HepG2 (cell line): ENCODE measurements around the gene KIZ. TPM values are rescaled to one million over a fixed set of nuclear protein-coding genes. Genes with fewer than 3 reads are reported as not detected.

Source experiments
- FOXP4 ChIP-seq: sonication (generic); formaldehyde crosslinking; IDR thresholded peaks from 2 replicates; pipeline ENCODE4 v1.4.0; 2020; ENCODE audit warnings: missing genetic modification reagents
- FUBP1 ChIP-seq: sonication (generic); formaldehyde crosslinking; IDR thresholded peaks from 2 replicates; pipeline ENCODE4 v1.5.1; 2020; ENCODE audit warnings: missing genetic modification reagents, mild to moderate bottlenecking, borderline replicate concordance
- HDAC2 ChIP-seq: sonication (generic); formaldehyde crosslinking; IDR thresholded peaks from 2 replicates; pipeline ENCODE4 v1.4.0; 2020; ENCODE audit warnings: missing genetic modification reagents
- PRPF4 ChIP-seq: fragments of 200-400 bp; formaldehyde crosslinking; IDR thresholded peaks from 2 replicates; pipeline ENCODE4 v1.6.1; 2016; ENCODE audit warnings: low read length, low read depth; ENCODE audit not compliant: poor library complexity, severe bottlenecking
- RBM39 ChIP-seq: fragments of 200-400 bp; formaldehyde crosslinking; IDR thresholded peaks from one replicate; pipeline ENCODE4 v1.6.1; 2018; ENCODE audit warnings: antibody characterized with exemption, mild to moderate bottlenecking, low read depth, low read length; ENCODE audit not compliant: poor library complexity, severe bottlenecking
- SNAI1 ChIP-seq: sonication (generic); formaldehyde crosslinking; IDR thresholded peaks from 2 replicates; pipeline ENCODE4 v1.5.0; 2020; ENCODE audit warnings: mild to moderate bottlenecking, missing genetic modification reagents, borderline replicate concordance
- YEATS2 ChIP-seq: sonication (generic); formaldehyde crosslinking; IDR thresholded peaks from 2 replicates; pipeline ENCODE4 v1.4.0; 2020; ENCODE audit warnings: missing genetic modification reagents, borderline replicate concordance
- ZIK1 ChIP-seq: sonication (generic); formaldehyde crosslinking; IDR thresholded peaks from 2 replicates; pipeline ENCODE4 v1.5.0; 2020; ENCODE audit warnings: mild to moderate bottlenecking, low read depth, missing genetic modification reagents, borderline replicate concordance
- ZNF34 ChIP-seq: sonication (generic); formaldehyde crosslinking; IDR thresholded peaks from 2 replicates; pipeline ENCODE4 v1.4.0; 2020; ENCODE audit warnings: mild to moderate bottlenecking, missing genetic modification reagents, borderline replicate concordance
- ZNF724P ChIP-seq: sonication (generic); formaldehyde crosslinking; IDR thresholded peaks from 2 replicates; pipeline ENCODE4 v1.8.0; 2022; ENCODE audit warnings: missing genetic modification reagents, borderline replicate concordance
- ZNF749 ChIP-seq: sonication (generic); formaldehyde crosslinking; IDR thresholded peaks from 2 replicates; pipeline ENCODE4 v1.8.0; 2022; ENCODE audit warnings: mild to moderate bottlenecking, missing genetic modification reagents, moderate library complexity, borderline replicate concordance
- ZNF772 ChIP-seq: sonication (generic); formaldehyde crosslinking; IDR thresholded peaks from 2 replicates; pipeline ENCODE4 v1.5.0; 2020; ENCODE audit warnings: mild to moderate bottlenecking, missing genetic modification reagents
- ZNF800 ChIP-seq: sonication (generic); formaldehyde crosslinking; IDR thresholded peaks from 2 replicates; pipeline ENCODE4 v1.4.0; 2020; ENCODE audit warnings: missing genetic modification reagents
- ZNF883 ChIP-seq: sonication (generic); formaldehyde crosslinking; IDR thresholded peaks from 2 replicates; pipeline ENCODE4 v1.5.1; 2020; ENCODE audit warnings: mild to moderate bottlenecking, missing genetic modification reagents; ENCODE audit errors: not compliant biosample characterization
- polyA plus RNA-seq, 8 experiments: library from polyadenylated mRNA; depleted of rRNA in 3 of 8; stranded (reverse) in 7 of 8; unstranded in 1 of 8; fragments of >200 nt; fragmentation: Illumina TruSeq in 4 of 8; extraction: Trizol in 4 of 8; gene quantifications; 2 replicates each; pipeline versions ENCODE4 v1.2.1 to v1.2.3, GENCODE V29; 2011 to 2016; ENCODE audit warnings: low read depth in 4 of 8, missing spikeins in 1 of 8, mixed read lengths in 1 of 8; ENCODE audit not compliant: insufficient read depth in 1 of 8
- total RNA-seq, 5 experiments: library from RNA; depleted of rRNA; stranded (reverse); fragments of >200 nt; fragmentation: Illumina TruSeq; extraction: Trizol; gene quantifications; 2 replicates each; pipeline ENCODE4 v1.2.3, GENCODE V29; 2016; ENCODE audit warnings: low read depth in 1 of 5
- TF ChIP-seq, protein P1 (sequence below): sonication (generic); formaldehyde crosslinking; IDR thresholded peaks from 2 replicates; pipeline ENCODE4 v1.4.0; 2020; ENCODE audit warnings: missing genetic modification reagents
- TF ChIP-seq, protein P2 (sequence below): sonication (generic); formaldehyde crosslinking; IDR thresholded peaks from 2 replicates; pipeline ENCODE4 v1.4.0; 2020; ENCODE audit warnings: mild to moderate bottlenecking, low read depth, missing genetic modification reagents

KIZ gene
- total and polyA plus RNA-seq, 2 of the 13 experiments (the other 11 are each of a cell fraction or from before 2014, with no cell fraction given): 46.3 to 114 TPM

GRCh38 chr20:21125849-21126580 lies at the start of gene KIZ (continued):
- TF ChIP-seq RBM39: peak; percentile 97
- no peak for TF ChIP-seq FUBP1 (CRISPR knock-in tag)
- TF ChIP-seq, protein P1, sequence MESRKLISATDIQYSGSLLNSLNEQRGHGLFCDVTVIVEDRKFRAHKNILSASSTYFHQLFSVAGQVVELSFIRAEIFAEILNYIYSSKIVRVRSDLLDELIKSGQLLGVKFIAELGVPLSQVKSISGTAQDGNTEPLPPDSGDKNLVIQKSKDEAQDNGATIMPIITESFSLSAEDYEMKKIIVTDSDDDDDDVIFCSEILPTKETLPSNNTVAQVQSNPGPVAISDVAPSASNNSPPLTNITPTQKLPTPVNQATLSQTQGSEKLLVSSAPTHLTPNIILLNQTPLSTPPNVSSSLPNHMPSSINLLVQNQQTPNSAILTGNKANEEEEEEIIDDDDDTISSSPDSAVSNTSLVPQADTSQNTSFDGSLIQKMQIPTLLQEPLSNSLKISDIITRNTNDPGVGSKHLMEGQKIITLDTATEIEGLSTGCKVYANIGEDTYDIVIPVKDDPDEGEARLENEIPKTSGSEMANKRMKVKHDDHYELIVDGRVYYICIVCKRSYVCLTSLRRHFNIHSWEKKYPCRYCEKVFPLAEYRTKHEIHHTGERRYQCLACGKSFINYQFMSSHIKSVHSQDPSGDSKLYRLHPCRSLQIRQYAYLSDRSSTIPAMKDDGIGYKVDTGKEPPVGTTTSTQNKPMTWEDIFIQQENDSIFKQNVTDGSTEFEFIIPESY (CRISPR knock-in tag): no peak; the same call in 1 of the 2 replicates
- TF ChIP-seq PRPF4: peak; percentile 12
- TF ChIP-seq ZNF724P (CRISPR knock-in tag): no peak
- no peak for TF ChIP-seq SNAI1 (CRISPR knock-in tag)
- TF ChIP-seq ZNF749 (CRISPR knock-in tag): peak; percentile 73; the same call in 1 of the 2 replicates
- TF ChIP-seq ZNF34: peak; percentile 96
- TF ChIP-seq HDAC2 (CRISPR knock-in tag): peak; percentile 63
- TF ChIP-seq ZIK1 (CRISPR knock-in tag): peak; percentile 87
- no peak for TF ChIP-seq ZNF883
- peak; percentile 77 for TF ChIP-seq YEATS2 (CRISPR knock-in tag)
- TF ChIP-seq, protein P2, sequence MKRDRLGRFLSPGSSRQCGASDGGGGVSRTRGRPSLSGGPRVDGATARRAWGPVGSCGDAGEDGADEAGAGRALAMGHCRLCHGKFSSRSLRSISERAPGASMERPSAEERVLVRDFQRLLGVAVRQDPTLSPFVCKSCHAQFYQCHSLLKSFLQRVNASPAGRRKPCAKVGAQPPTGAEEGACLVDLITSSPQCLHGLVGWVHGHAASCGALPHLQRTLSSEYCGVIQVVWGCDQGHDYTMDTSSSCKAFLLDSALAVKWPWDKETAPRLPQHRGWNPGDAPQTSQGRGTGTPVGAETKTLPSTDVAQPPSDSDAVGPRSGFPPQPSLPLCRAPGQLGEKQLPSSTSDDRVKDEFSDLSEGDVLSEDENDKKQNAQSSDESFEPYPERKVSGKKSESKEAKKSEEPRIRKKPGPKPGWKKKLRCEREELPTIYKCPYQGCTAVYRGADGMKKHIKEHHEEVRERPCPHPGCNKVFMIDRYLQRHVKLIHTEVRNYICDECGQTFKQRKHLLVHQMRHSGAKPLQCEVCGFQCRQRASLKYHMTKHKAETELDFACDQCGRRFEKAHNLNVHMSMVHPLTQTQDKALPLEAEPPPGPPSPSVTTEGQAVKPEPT: peak; percentile 71; the same call in 1 of the 2 replicates
- peak; percentile 11; the same call in 1 of the 2 replicates for TF ChIP-seq ZNF800 (CRISPR knock-in tag)
- TF ChIP-seq ZNF772 (CRISPR knock-in tag): peak; percentile 29; the same call in 1 of the 2 replicates
- peak; percentile 91 for TF ChIP-seq FOXP4 (CRISPR knock-in tag)
